C1 segment of cervical spinal cord (tissue), 14 donors: ENCODE results near the gene BCL2L13.

Experiments
- DNase-seq, 14 donors: peaks; one replicate each; lab custom pipeline; 2025; lab: John Stamatoyannopoulos, UW

Gene BCL2L13

DNA sequence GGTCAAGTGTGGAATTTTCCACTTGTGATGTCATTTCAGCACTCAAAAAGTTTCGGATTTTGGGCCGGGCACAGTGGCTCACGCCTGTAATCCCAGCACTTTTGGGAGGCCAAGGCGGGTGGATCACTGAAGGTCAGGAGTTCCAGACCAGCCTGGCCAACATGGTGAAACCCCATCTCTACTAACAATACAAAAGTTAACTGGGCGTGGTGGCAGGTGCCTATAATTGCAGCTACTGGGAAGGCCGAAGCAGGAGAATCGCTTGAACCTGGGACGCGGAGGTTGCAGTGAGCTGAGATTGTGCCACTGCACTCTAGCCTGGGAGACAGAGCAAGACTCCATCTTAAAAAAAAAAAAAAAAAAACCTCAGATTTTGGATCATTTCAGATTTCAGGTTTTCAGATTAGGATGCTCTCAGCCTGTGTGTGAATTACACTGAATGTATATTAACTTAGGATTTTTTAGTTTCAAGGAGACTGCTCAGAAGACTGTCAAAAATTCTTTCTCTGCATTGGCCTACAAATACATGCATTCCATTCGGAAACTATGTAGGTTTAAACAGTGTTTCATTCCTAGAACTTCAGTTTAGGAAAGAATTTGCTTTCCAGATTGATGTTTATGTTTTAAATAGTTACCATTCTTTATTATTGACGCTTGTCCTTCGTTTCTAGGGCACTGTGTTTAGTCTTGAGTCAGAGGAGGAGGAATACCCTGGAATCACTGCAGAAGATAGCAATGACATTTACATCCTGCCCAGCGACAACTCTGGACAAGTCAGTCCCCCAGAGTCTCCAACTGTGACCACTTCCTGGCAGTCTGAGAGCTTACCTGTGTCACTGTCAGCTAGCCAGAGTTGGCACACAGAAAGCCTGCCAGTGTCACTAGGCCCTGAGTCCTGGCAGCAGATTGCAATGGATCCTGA, 87.7 kb downstream of the BCL2L13 start:
- peak in 1 of 14 donors; percentile 78 for DNase-seq

DNA sequence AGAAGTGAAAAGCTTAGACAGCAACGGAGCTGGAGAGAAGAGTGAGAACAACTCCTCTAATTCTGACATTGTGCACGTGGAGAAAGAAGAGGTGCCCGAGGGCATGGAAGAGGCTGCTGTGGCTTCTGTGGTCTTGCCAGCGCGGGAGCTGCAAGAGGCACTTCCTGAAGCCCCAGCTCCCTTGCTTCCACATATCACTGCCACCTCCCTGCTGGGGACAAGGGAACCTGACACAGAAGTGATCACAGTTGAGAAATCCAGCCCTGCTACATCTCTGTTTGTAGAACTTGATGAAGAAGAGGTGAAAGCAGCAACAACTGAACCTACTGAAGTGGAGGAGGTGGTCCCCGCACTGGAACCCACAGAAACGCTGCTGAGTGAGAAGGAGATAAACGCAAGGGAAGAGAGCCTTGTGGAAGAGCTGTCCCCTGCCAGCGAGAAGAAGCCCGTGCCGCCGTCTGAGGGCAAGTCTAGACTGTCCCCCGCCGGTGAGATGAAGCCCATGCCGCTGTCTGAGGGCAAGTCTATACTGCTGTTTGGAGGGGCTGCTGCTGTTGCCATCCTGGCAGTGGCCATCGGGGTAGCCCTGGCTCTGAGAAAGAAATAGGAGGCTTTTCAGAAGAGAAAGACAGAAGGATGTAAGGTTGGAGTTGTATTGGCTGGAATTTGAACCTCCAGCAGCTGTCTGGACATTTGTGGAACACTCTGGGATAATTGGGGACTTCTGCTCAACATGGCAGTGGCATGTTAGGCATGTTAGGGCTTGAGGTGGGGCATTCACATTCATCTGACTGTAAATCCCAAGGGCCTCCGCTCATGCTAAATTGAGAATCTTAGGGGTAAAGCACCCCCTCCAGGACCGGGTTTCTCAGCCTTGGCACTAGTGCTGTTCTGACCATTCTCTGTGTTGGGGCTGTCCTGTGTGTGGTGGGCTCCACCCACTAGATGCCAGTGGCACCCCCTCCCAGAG, 88.7 kb downstream of the BCL2L13 start:
- no peak for DNase-seq

DNA sequence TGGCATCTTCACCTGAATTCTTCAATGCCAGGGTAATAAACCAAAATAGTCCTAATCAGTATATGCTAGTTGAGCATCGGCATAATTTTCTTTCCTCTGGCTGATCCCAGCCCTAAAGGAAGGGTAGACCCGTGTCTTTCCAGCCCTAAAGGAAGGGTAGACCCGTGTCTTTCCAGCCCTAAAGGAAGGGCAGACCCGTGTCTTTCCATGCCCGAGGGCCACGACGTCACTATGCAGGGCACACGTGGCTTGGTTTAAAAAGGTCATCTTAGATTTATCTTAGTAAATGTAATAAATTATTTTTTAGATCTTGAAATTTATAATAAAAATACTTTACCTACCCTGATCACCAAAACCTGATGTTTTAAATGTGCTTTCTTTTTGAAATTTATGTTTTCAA, 90.2 kb downstream of the BCL2L13 start:
- no peak for DNase-seq

DNA sequence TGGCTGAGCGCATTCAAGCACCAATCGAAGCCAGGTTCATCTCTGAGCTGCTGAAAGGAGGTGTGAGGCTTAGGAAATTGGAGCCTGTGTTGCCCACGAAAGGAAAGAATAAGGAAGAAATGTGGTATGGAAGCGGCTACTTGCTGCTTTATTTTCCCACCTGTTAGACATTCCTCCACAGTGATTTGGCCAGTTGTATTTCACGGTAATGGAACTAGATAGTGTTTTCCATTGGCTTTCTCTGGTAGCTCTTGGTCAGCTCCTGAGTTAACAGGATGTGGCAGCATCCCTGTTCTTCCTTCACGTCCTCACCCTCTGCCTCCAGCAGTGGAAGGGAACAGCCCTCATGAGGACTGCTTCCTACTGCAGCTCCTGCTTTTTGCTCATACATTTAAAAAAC, 91.0 kb downstream of the BCL2L13 start:
- no peak for DNase-seq

DNA sequence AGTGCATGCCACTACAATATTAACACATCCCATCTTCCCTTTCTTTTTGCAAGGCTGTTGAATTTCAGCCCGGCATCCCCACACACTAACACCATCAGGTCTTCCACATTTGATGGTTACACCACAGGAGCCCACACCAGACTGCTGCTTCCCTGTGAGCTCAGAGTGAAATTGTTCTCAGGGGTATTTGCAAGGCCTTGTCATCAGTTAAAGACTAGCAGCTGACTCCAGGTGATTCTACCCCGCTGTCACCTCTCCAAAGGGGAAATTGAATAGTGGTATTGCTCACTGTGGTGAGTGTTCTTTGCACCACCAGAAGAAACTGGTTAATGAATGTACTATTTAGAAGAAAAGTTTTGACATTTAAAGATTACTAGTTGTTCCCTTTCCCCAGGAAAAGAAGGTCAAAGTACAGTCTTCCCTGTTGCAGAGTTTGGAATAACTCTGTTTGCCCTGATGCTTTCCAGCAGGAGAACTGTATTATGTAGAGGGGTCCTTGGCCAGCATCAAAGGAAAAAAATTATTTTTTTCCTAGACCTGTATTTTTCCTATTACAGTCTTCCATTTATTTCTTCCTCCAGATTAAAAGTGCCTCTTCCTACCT, 93.8 kb downstream of the BCL2L13 start:
- no peak for DNase-seq

DNA sequence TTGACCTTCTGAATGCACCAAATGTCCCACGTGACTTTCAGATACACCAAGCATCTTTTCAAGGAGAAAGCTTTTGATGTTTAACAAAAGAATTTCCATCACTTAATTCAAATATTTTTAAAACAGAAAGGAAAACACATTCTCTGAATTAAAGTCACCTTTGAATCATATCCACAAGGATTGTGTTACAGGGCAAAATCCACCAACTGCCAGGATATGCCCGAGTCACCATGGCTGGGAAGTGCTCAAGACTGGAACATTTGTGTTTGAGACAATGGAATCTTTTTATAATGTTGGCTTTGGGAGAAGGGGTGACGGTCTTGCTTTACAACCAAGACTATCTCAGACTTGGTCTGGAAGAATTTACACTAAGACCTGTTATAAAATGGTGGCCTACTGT, 94.9 kb downstream of the BCL2L13 start:
- DNase-seq, result peak in 1 of 14 donors; percentile 22

DNA sequence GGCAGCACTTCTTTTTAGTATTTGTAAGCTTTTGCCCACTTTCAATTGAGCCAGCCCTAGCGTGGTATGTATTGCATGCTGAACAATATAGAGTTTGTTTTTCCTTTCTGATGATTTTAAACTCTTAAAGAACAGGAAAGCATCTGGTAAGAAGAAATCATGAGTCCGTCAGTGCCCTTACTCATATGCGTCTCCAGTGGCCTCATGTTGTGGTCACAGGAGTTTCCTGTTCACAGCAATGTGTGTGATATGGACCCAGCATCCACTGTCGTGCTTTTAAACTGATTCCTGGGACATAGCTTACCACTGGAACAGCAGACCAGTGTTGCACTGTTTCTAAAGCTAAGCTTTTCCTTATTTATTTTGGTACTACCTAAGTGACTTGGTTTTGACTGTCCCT, 95.6 kb downstream of the BCL2L13 start:
- no peak for DNase-seq

DNA sequence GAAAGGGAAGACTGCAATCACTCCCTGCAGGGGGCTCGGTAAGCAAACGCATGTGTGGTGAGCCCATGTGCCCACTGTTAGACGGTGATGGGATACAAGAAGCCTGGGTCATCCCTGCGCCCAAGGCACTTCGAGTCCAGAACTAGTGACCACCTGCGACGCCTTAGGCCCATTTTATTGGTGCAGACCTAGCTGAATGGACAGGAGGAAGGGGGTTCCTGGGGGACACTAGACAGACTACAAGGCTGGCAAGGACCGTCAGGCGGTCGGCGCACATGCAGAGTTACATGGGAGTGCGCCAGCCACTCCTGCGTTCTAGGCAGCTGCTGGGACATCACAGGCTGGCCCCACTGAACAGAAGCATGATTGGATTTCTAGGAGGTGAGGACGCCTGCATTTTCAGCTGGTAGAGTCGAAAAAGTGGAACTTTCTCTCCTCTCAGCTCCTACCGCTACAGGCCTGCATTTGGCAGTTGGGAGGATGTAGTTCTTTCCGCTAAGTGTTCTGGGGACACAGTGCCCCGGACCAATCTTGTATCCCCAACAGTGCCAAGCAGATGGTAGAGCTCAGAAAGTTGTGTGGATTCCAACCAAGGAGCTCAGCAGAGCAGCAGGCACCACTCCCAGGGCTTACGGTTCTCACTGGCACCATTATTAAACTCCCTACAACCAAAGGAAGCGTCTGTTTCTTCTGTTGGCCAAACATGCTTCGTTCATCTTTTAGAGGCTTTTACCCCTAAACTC, 100.0 kb downstream of the BCL2L13 start:
- peak in 1 of 14 donors; percentile 87 for DNase-seq

DNA sequence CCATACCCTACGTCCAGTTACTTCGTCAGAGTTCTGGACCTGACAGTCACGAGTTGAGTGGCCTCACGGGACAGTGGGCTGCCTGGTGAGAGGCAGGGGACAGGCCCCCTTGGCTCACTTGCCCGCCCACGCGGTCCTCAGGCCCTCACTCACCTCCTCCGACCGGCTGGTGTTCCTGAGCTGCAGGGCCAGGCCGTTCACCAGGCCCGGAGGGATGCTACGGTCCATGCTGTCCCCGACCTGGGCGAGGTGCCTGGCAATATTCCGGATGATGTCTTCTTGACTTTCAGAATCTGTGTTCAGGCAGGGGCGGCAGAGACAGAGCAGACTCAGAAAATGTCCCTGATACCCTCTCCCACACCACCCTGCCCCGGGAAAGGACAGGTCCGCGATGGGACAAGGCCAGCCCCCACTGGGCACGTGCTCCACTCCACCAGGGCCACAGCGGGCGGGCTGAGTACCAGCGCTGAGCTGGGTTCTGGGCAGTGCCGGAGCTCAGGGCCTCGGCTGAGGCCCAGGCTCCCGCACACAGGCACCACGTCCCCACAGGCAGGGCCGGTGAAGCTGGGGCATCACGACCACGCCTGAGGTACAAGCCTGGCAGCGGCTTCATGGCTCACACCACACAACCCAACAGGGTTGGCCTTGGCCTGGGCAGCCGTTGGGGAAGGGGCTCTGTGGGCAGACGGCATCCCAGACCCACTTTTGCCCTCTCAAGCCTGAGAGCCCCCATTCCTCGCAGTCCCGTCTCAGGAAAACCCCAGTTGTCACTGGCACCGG, 100.8 kb downstream of the BCL2L13 start:
- DNase-seq, result no peak

DNA sequence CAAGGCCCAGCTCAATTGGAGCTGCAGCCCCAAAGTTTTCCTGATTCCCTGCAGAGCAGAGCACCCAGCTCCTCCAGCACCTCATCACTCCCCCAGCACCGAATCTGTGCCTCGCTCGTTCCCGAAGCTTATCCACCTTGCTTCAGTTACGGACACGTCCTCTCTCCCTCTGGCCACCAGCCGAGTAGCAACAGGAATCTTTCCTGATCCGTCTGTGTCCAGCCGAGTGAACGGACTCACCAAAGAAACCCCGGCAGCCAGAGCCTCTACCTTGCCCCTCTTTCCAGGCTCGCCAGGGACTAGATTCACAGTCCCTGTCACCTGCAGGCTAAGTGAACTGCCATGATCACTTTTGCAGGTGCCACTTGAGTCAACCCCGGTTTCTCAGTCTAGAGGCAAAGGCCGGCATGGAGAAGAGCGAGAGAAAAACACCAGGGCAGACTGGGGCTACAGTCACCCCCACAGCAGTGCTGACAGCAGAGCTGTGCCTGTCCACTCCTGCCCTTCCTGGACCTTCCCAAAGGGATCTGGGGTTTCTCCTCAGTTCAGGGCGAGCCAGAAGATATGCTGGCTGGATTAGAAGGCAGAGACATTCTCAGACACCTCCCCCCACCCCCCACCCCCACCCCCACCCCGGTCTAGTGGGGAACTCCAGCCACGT, 103.4 kb downstream of the BCL2L13 start:
- DNase-seq, result peak in 1 of 14 donors; percentile 73

DNA sequence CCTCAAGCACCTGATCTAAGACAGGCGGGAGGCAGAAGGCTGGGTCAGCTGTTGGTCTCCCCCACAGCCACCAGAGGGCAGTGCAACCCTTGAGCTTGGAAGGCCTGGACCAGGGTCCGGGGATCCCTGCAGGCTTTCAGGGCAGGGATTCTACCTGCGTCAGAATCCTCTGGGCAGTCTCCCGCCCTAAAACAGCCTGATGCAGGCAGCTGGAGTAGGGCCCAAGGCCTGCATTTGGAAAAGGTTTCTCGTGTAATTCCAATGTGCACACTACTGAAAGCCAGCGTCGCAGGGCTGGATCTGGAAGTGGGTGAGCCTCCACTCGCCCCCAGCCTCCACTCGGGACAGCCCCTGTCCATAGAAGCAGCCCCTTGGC, 104.0 kb downstream of the BCL2L13 start:
- peak in 8 of 14 donors; percentile 26 to 82 (median 39) for DNase-seq

DNA sequence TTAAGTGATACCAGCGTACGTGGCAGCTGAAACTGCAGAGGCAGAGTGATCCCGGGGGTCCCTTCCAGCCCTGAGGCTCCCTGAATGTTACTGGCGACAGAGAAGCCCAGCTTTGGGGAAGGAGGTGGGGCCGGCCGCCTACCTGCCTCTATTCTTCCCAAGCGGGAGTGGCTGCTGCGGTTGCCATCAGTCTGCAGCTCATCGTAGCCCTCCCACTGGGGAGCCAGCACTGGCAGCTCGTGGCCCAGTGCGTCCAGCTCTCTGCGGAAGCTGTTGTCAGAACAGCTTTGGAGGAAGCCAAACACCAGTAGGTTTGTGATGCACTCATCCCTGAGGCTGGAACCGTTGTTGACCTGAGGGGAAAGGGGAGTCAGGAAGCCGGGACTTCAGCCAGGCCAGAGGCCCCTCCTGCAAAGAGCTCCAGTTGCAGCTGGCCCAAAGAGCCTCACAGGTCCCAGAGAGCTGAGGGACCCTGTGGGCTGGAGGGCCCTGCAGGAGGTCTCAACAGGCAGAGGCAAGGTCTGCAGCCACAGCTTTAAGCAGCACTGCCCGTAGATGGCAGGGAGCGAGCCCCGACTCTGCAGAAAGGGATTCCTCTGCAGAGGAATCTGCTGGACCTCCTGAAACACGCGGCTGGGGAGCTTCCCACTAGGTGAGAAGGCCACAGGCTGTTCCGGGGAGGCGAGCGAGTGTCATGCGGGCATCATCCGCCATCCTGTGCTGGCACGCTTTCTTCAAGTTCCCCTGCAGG, 105.3 kb downstream of the BCL2L13 start:
- peak in 1 of 14 donors; percentile 45 for DNase-seq

DNA sequence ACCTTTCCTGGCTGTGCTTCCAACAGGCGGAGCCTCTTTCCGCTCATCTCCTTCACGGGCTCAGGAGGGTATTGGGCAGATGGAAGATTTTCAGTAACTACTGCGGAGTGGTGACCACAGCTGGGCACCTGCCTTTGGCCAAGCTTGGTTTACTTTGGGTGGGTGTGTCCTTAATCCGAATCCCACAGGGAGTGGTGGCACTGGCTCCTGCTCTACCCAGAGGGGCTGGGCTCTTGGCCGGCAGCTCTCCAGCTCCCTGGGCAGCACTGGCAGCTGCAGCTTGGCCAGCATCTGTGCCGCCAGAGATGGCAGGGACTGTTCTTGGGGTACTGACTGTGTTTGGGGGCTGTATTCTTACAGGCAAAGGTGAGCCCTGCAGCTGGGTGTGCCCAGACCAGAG, 105.9 kb downstream of the BCL2L13 start:
- DNase-seq, result no peak

DNA sequence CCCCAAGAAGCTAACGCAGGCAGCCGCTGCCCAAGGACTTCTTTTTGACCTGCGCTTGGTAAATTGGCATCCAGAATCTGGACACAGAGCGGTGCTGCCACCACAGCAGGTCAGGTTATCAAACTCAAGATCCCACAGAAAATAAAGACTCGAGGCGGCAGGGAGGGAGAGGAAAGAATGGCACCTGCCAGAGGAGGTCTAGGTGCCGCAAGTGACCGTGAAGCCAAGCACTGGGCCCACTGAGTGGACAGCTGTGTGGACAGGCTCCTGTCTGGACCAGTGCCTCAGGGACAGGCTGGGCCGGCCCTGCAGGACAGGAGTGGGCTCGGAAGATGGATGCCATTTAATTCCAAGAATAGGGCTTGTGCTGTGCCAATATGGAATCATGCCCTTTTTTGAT, 108.4 kb downstream of the BCL2L13 start:
- no peak for DNase-seq

DNA sequence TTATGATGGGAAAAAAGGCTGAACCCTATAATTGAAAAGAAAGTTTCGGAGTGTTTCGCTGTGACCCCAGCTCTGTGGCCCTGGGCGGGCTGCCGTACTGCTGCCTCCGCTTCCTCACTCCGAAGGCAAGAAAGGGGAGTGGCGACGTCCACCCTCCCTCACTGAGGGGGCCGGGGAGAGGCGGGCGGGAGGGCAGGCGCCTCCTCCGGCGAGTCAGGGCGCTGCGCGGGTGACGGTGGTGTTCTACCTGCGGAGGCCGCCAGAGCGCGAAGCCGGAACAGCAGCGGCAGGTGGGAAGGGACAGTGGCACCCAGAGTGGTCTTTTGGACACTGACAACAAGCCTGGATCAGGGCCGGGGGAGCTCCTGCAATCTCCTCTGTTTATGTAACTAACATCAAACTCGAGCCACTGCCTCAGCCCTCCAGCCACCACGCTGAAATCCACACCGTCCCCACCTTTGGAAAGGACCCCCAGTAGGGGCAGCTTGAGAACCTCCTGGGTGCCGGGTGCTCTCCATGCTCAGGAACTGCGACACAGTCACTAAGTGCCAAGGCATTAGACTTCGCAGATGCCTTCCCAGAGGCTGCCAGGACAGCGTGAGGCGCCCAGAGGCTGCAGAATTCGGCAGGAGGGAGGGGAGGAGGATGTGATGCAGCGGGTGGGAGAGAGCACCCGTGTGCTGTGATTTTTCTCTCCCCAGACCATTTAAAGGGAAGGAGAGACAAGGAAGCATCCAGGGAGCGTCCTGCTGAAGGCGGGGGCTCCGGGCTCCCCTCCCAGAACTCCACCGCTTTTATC, 110.2 kb downstream of the BCL2L13 start:
- no peak for DNase-seq

DNA sequence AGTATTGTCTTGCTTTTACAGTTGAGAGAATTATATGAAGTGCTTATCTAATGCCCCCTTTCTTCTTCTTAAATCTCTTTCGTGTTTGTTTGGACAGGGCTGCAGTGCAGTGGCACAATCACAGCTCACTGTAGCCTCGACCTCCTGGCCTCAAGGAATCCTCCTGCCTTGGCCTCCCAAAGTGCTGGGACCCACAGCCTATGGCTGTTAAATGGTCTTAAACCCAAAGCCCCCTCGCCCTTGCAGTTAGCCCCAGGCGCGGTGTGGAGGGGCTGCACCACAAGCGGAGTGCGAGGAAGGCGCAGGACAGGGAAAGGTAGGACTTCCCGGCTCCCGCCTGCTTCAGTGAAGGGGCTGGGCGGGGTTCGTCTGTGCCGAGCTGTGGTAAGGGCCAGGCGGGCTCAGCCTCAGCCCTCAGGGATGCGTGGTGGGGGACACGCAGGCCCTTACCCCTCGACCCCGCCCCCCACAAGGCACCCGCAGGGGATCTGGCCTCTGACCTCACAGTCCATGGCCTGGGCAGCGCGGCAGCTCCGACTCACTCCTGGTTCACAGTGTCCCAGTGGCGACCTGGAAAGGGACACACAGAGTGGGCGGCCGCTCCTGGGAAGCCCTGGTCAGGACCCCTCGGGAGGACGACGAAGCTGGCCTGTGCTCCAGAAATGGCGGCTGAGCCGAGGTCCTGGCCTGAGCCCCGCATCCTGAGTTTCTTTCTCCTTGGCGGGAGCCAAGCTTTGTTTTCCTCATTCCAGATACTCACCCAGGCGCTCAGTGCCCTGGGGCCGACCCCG, 111.2 kb downstream of the BCL2L13 start:
- DNase-seq, result no peak

DNA sequence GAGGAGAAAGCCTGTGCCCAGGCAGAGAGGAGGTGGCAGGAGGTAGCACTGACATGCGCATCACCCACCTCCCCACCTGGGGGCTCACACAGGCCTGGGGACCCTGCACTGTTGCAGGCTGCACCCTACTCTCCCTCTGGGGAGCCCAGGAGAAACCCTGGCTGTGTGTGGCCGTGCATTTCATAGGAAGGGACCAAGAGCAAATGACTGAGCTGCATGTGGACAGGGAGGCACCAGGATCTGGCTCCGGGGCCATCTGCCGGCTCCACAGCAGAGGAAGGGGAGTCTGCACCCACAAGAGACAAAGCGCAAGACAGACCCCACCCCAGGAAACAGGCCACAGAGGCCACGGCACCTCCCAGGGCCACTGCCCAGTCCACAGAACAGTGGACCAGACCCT, 113.0 kb downstream of the BCL2L13 start:
- no peak for DNase-seq
